HG03432 (cell line): Measurements from ENCODE around the gene ANXA6.

Source experiments
- ATAC-seq: cut with Tn5 transposase; IDR thresholded peaks from one replicate; pipeline ENCODE4 v1.9.1; 2021; ENCODE audit warnings: mild to moderate bottlenecking, moderate library complexity; ENCODE audit not compliant: unreplicated experiment

Gene ANXA6

GRCh38 chr5:151085517-151086041, 72.0 kb downstream of the ANXA6 start:
- peak; percentile 15 for ATAC-seq

GRCh38 chr5:151084363-151084762, 73.2 kb downstream of the ANXA6 start:
- ATAC-seq = no peak

GRCh38 chr5:151083081-151083676, 74.4 kb downstream of the ANXA6 start:
- no peak for ATAC-seq

GRCh38 chr5:151082282-151082902, 75.2 kb downstream of the ANXA6 start:
- no peak for ATAC-seq

- no peak for ATAC-seq
These were observed 75.9 kb downstream of the ANXA6 start for GRCh38 chr5:151081431-151082281.

- peak; percentile 83 for ATAC-seq
These were observed 76.8 kb downstream of the ANXA6 start, which contains the start of gene TNIP1 for GRCh38 chr5:151080613-151081430. TNIP1 (minus strand) TSS chr5:151081034; CDS start chr5:151065095, 15,939 bp downstream.

- no peak for ATAC-seq
These were observed 77.6 kb downstream of the ANXA6 start for GRCh38 chr5:151079838-151080612.

- peak; percentile 43 for ATAC-seq
These were observed 78.9 kb downstream of the ANXA6 start for GRCh38 chr5:151078490-151079262.

GRCh38 chr5:151077967-151078366, 79.6 kb downstream of the ANXA6 start:
- ATAC-seq = no peak

- ATAC-seq = no peak
These were observed 80.2 kb downstream of the ANXA6 start for GRCh38 chr5:151077419-151077818.

GRCh38 chr5:151076616-151077015, 81.0 kb downstream of the ANXA6 start:
- ATAC-seq = no peak

GRCh38 chr5:151075698-151076331, 81.8 kb downstream of the ANXA6 start:
- no peak for ATAC-seq

- ATAC-seq = no peak
These were observed 83.0 kb downstream of the ANXA6 start for GRCh38 chr5:151074557-151074956.

- ATAC-seq = no peak
These were observed 84.3 kb downstream of the ANXA6 start for GRCh38 chr5:151073280-151073679.

- no peak for ATAC-seq
These were observed 85.0 kb downstream of the ANXA6 start for GRCh38 chr5:151072630-151073025.

- no peak for ATAC-seq
These were observed 85.5 kb downstream of the ANXA6 start for GRCh38 chr5:151071848-151072629.

- ATAC-seq = no peak
These were observed 86.6 kb downstream of the ANXA6 start for GRCh38 chr5:151071021-151071420.

- no peak for ATAC-seq
These were observed 87.1 kb downstream of the ANXA6 start for GRCh38 chr5:151070449-151070848.
